Measurements from ENCODE around the gene BOC.

GRCh38 chr3:113297287-113297686 is 85.9 kb downstream of the BOC start:
- TF ChIP-seq CTCF (IDR thresholded peaks at IDR 0.05) (no peak), POLR2A (IDR thresholded peaks at IDR 0.05) (no peak)
